Activated CD8-positive, alpha-beta T cell treated with anti-CD3 and anti-CD28 coated beads for 36 hours (primary cell): ENCODE measurements around the gene SDK2. TPM values are rescaled to one million over a fixed set of nuclear protein-coding genes. Genes with fewer than 3 reads are reported as not detected.

Experiments
- ATAC-seq: fragments of 200-7000 bp; cut with Tn5 transposase; one replicate; pipeline ENCODE4 v1.10.0; 2021; ENCODE audit warnings: mild to moderate bottlenecking, moderate library complexity
- CTCF ChIA-PET: fragments of 350-600 bp; sonication (Branson Sonifier 250); formaldehyde crosslinking; loops from one replicate; lab custom pipeline; 2021; ENCODE audit warnings: antibody characterized with exemption; lab: Charles Lee
- POLR2A ChIA-PET: fragments of 350-600 bp; sonication (Branson Sonifier 250); formaldehyde crosslinking; loops from one replicate; lab custom pipeline; 2021; ENCODE audit warnings: antibody characterized with exemption; lab: Charles Lee
- DNase-seq: peaks from one replicate; pipeline ENCODE4 v3.0.0-alpha.2; 2020
- H3K27ac Mint-ChIP-seq: one replicate; pipeline ENCODE4 v1.8.0; 2021; ENCODE audit warnings: mild to moderate bottlenecking, mixed read lengths
- H3K27me3 Mint-ChIP-seq: one replicate; pipeline ENCODE4 v1.8.0; 2021; ENCODE audit warnings: mixed read lengths
- H3K36me3 Mint-ChIP-seq: one replicate; pipeline ENCODE4 v1.8.0; 2021; ENCODE audit warnings: low read depth, mixed read lengths
- H3K4me1 Mint-ChIP-seq: one replicate; pipeline ENCODE4 v1.8.0; 2021; ENCODE audit warnings: low read depth, mixed read lengths
- H3K4me3 Mint-ChIP-seq: one replicate; pipeline ENCODE4 v1.8.0; 2021; ENCODE audit warnings: mild to moderate bottlenecking, moderate library complexity, mixed read lengths
- H3K9me3 Mint-ChIP-seq: one replicate; pipeline ENCODE4 v1.8.0; 2021; ENCODE audit warnings: mixed read lengths
- CTCF ChIP-seq: fragments of 200-600 bp; IDR thresholded peaks from one replicate; pipeline ENCODE4 v1.8.0; 2022; ENCODE audit warnings: antibody characterized with exemption, mild to moderate bottlenecking
- intact Hi-C: fragments of 100-400 bp; cut with micrococcal nuclease; formaldehyde crosslinking; loops from one replicate; pipeline ENCODE4 v1.10.0; 2022
- total RNA-seq, 2 experiments: library from RNA; stranded (reverse); gene quantifications; one replicate each; pipeline ENCODE4 v1.2.3, GENCODE V29; 2021

Gene SDK2
- total RNA-seq, 2 experiments from 2014 or later, result 3.2 to 3.3 TPM

GRCh38 chr17:73609758-73610157, 34.5 kb downstream of the SDK2 start:
- H3K4me3 Mint-ChIP-seq, result no peak overlapping the region
- intact Hi-C loops, result no loop called here
- ATAC-seq (no peak), DNase-seq (no peak)
- POLR2A ChIA-PET, result no interaction called here
- no peaks in the 10 kb centered on the region for H3K27me3 Mint-ChIP-seq
- CTCF ChIA-PET, result no interaction called here
- no peaks in the 10 kb centered on the region for H3K4me1 Mint-ChIP-seq
- no peak overlapping the region for H3K27ac Mint-ChIP-seq
- H3K9me3 Mint-ChIP-seq, result no peaks in the 10 kb centered on the region
- H3K36me3 Mint-ChIP-seq, result no peaks in the 10 kb centered on the region
- no peak for TF ChIP-seq CTCF

GRCh38 chr17:73609060-73609459, 35.2 kb downstream of the SDK2 start:
- no peaks in the 10 kb centered on the region for H3K27me3 Mint-ChIP-seq
- H3K27ac Mint-ChIP-seq, result no peak overlapping the region
- intact Hi-C loops, result no loop called here
- no peaks in the 10 kb centered on the region for H3K36me3 Mint-ChIP-seq
- H3K9me3 Mint-ChIP-seq, result no peaks in the 10 kb centered on the region
- ChIA-PET POLR2A (no interaction called here), CTCF (no interaction called here)
- H3K4me1 Mint-ChIP-seq, result no peaks in the 10 kb centered on the region
- TF ChIP-seq CTCF, result no peak
- DNase-seq, result no peak
- no peak overlapping the region for H3K4me3 Mint-ChIP-seq
- no peak for ATAC-seq

GRCh38 chr17:73605444-73605843, 38.8 kb downstream of the SDK2 start:
- ATAC-seq (no peak), DNase-seq (no peak)
- no peaks in the 10 kb centered on the region for H3K27me3 Mint-ChIP-seq
- TF ChIP-seq CTCF, result no peak
- ChIA-PET CTCF (no interaction called here), POLR2A (interaction anchor here (1.3 kb wide), 1 partner anchor 14 kb away, joined by 5 read pairs; no protein-coding TSS in a partner anchor)
- no peaks in the 10 kb centered on the region for H3K4me1 Mint-ChIP-seq
- H3K27ac Mint-ChIP-seq, result no peak overlapping the region
- no peaks in the 10 kb centered on the region for H3K9me3 Mint-ChIP-seq
- no peaks in the 10 kb centered on the region for H3K36me3 Mint-ChIP-seq
- intact Hi-C loops, result no loop called here
- H3K4me3 Mint-ChIP-seq, result no peak overlapping the region

- no peak overlapping the region for H3K4me3 Mint-ChIP-seq
- no peak for TF ChIP-seq CTCF
- ATAC-seq (no peak), DNase-seq (no peak)
- H3K27ac Mint-ChIP-seq, result no peak overlapping the region
- H3K36me3 Mint-ChIP-seq, result no peaks in the 10 kb centered on the region
- H3K9me3 Mint-ChIP-seq, result no peaks in the 10 kb centered on the region
- CTCF ChIA-PET, result no interaction called here
- no peaks in the 10 kb centered on the region for H3K27me3 Mint-ChIP-seq
- no peaks in the 10 kb centered on the region for H3K4me1 Mint-ChIP-seq
- intact Hi-C loops, result no loop called here
- POLR2A ChIA-PET, result interaction anchor here (1.3 kb wide), 1 partner anchor 13 kb away, joined by 5 read pairs; no protein-coding TSS in a partner anchor
These were observed 39.8 kb downstream of the SDK2 start for GRCh38 chr17:73604476-73604875.

GRCh38 chr17:73603971-73604370, 40.3 kb downstream of the SDK2 start:
- H3K4me3 Mint-ChIP-seq, result no peak overlapping the region
- ChIA-PET CTCF (no interaction called here), POLR2A (interaction anchor here (1.0 to 1.3 kb wide), 2 partner anchors 13 kb away, joined by 3 to 5 read pairs; no protein-coding TSS in a partner anchor)
- intact Hi-C loops, result no loop called here
- H3K36me3 Mint-ChIP-seq, result no peaks in the 10 kb centered on the region
- ATAC-seq (no peak), DNase-seq (no peak)
- H3K27ac Mint-ChIP-seq, result no peak overlapping the region
- H3K4me1 Mint-ChIP-seq, result no peaks in the 10 kb centered on the region
- no peaks in the 10 kb centered on the region for H3K9me3 Mint-ChIP-seq
- no peak for TF ChIP-seq CTCF
- H3K27me3 Mint-ChIP-seq, result no peaks in the 10 kb centered on the region
